Liver (tissue), 9 donors: ENCODE results near the gene SLC8A1. TPM values are rescaled to one million over a fixed set of nuclear protein-coding genes. Genes with fewer than 3 reads are reported as not detected.

Experiments
- DNase-seq: peaks from one replicate; pipeline ENCODE4 v3.0.0-alpha.2; 2017; ENCODE audit warnings: low spot score
- H3K27ac ChIP-seq, 2 donors: one replicate each; pipeline ENCODE4 v1.7.0; 2013; ENCODE audit warnings: inconsistent platforms in 2 of 2, low read length in 2 of 2, control low read depth in 1 of 2, low read depth in 1 of 2, mild to moderate bottlenecking in 1 of 2
- H3K27me3 ChIP-seq, 4 donors: one replicate each; pipeline versions ENCODE4 v1.6.1 to v1.7.0; 2013; ENCODE audit warnings: low read length in 3 of 4, inconsistent platforms in 1 of 4, mild to moderate bottlenecking in 1 of 4, moderate library complexity in 1 of 4; ENCODE audit not compliant: control insufficient read depth in 4 of 4, insufficient read depth in 4 of 4
- H3K36me3 ChIP-seq, 4 donors: one replicate each; pipeline versions ENCODE4 v1.6.1 to v1.7.0; 2013; ENCODE audit warnings: low read length in 3 of 4, mild to moderate bottlenecking in 3 of 4, low read depth in 1 of 4, moderate library complexity in 1 of 4; ENCODE audit not compliant: control insufficient read depth in 4 of 4, insufficient read depth in 3 of 4
- H3K4me1 ChIP-seq, 4 donors: one replicate each; pipeline versions ENCODE4 v1.6.1 to v1.7.0; 2013; ENCODE audit warnings: low read length in 3 of 4, mild to moderate bottlenecking in 3 of 4, moderate library complexity in 1 of 4; ENCODE audit not compliant: control insufficient read depth in 4 of 4, insufficient read depth in 4 of 4
- H3K4me3 ChIP-seq, 3 donors: one replicate each; pipeline versions ENCODE4 v1.6.1 to v1.7.0; 2013; ENCODE audit warnings: low read length in 3 of 3, control low read depth in 1 of 3, low read depth in 1 of 3, mild to moderate bottlenecking in 1 of 3
- H3K9ac ChIP-seq, 2 donors: one replicate each; pipeline ENCODE4 v1.7.0; 2013; ENCODE audit warnings: low read length in 2 of 2, mild to moderate bottlenecking in 2 of 2, moderate library complexity in 2 of 2, control low read depth in 1 of 2, low read depth in 1 of 2
- H3K9me3 ChIP-seq, 4 donors: one replicate each; pipeline versions ENCODE4 v1.6.1 to v1.7.0; 2013; ENCODE audit warnings: low read length in 3 of 4; ENCODE audit not compliant: control insufficient read depth in 4 of 4
- EGR1 ChIP-seq, 2 donors: IDR thresholded peaks; 2 replicates each; pipeline ENCODE4 v1.6.1; 2016 to 2018; ENCODE audit warnings: antibody characterized with exemption in 2 of 2, low read depth in 2 of 2
- FOXA1 ChIP-seq: IDR thresholded peaks from 2 replicates; pipeline ENCODE4 v1.6.1; 2016; ENCODE audit warnings: antibody characterized with exemption
- FOXA2 ChIP-seq: IDR thresholded peaks from 2 replicates; pipeline ENCODE4 v1.6.1; 2016; ENCODE audit warnings: antibody characterized with exemption
- GABPA ChIP-seq, 2 donors: IDR thresholded peaks in 1 of 2; conservative IDR thresholded peaks in 1 of 2; 2 replicates each; pipeline ENCODE4 v1.6.1; 2016; ENCODE audit warnings: antibody characterized with exemption in 2 of 2, mild to moderate bottlenecking in 1 of 2, moderate library complexity in 1 of 2
- HNF4A ChIP-seq, 2 donors: conservative IDR thresholded peaks; 2 replicates each; pipeline ENCODE4 v1.6.1; 2016; ENCODE audit warnings: antibody characterized with exemption in 2 of 2, mild to moderate bottlenecking in 2 of 2
- HNF4G ChIP-seq: IDR thresholded peaks from 2 replicates; pipeline ENCODE4 v1.6.1; 2016; ENCODE audit warnings: antibody characterized with exemption
- JUND ChIP-seq, 2 donors: IDR thresholded peaks; 2 replicates each; pipeline ENCODE4 v1.6.1; 2016; ENCODE audit warnings: antibody characterized with exemption in 2 of 2
- MAX ChIP-seq: IDR thresholded peaks from 2 replicates; pipeline ENCODE4 v1.6.1; 2016; ENCODE audit warnings: antibody characterized with exemption
- NR2F2 ChIP-seq: IDR thresholded peaks from 2 replicates; pipeline ENCODE4 v1.6.1; 2016; ENCODE audit warnings: antibody characterized with exemption
- RAD21 ChIP-seq, 2 donors: IDR thresholded peaks; 2 replicates each; pipeline ENCODE4 v1.6.1; 2016; ENCODE audit warnings: antibody characterized with exemption in 2 of 2, mild to moderate bottlenecking in 2 of 2
- RXRA ChIP-seq, 2 donors: IDR thresholded peaks; 2 replicates each; pipeline ENCODE4 v1.6.1; 2017 to 2018; ENCODE audit warnings: antibody characterized with exemption in 2 of 2, mild to moderate bottlenecking in 1 of 2
- SP1 ChIP-seq: IDR thresholded peaks from 2 replicates; pipeline ENCODE4 v1.6.1; 2018; ENCODE audit warnings: antibody characterized with exemption, mild to moderate bottlenecking
- TAF1 ChIP-seq: conservative IDR thresholded peaks from 2 replicates; pipeline ENCODE4 v1.6.1; 2016; ENCODE audit warnings: antibody characterized with exemption, mild to moderate bottlenecking
- YY1 ChIP-seq: IDR thresholded peaks from 2 replicates; pipeline ENCODE4 v1.6.1; 2016; ENCODE audit warnings: antibody characterized with exemption, mild to moderate bottlenecking
- WGBS: extraction: QIAGEN DNeasy Blood & Tissue Kit; methylation state at CpG from one replicate; pipeline ENCODE4 v1.1.7; 2013; 5-methylcytosine and 5-hydroxymethylcytosine counted together
- polyA plus RNA-seq, 2 donors: library from polyadenylated mRNA; stranded (reverse) in 1 of 2; unstranded in 1 of 2; fragments of 200-250 nt in 1 of 2; fragments of >200 nt in 1 of 2; fragmentation: Nextera tagmentation in 1 of 2; extraction: Ambion mirVana in 1 of 2; gene quantifications; one replicate each; pipeline versions ENCODE4 v1.2.1 to v1.2.3, GENCODE V29; 2013 to 2015
- total RNA-seq, 2 donors: library from RNA; depleted of rRNA; stranded (reverse); fragments of >200 nt; gene quantifications; one replicate each; pipeline ENCODE4 v1.2.3, GENCODE V29; 2014
- TF ChIP-seq, protein P1 (sequence below): fragments of 150-350 bp; IDR thresholded peaks from 2 replicates; pipeline ENCODE4 v1.5.1; 2017; ENCODE audit warnings: improper control_type of control experiment, low read depth, low read length; ENCODE audit not compliant: missing input control
- TF ChIP-seq, protein P2 (sequence below): IDR thresholded peaks from 2 replicates; pipeline ENCODE4 v1.6.1; 2016; ENCODE audit warnings: antibody characterized with exemption
- TF ChIP-seq, protein P3 (sequence below): IDR thresholded peaks from 2 replicates; pipeline ENCODE4 v1.6.1; 2016; ENCODE audit warnings: antibody characterized with exemption, mild to moderate bottlenecking
- donor health status: healthy.
- donor health status: healthy.
- donor health status: healthy.
- donor health status: healthy.
- donor health status: healthy.

SLC8A1 gene
- total and polyA plus RNA-seq, 4 donors = 1.2 to 18.5 (median 8.2) TPM

DNA sequence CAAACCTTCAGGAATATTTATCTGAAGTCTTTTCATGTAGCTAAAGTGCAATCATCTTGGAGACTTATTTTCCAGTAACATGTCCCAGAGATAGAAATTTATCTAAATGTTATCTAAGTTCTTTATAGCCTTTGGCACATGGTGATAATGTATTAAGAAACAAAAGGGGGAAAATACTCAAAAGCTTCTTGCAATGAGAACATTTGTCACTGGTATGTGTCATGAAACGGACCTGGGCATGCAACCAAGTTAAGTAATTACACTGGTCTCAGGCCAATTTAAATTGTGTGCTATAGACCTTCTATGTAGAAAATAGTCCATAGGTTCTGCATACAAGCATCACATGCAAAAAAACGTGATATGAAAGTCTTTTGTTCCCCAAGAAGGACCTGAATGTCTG, 136.2 kb downstream of the SLC8A1 start:
- 26% methylated on average over 2 of the region's 2 CpGs for WGBS
- Histone ChIP-seq H3K9ac (no peak overlapping the region), H3K27me3 (no peaks in the 10 kb centered on the region), H3K27ac (no peak overlapping the region), H3K36me3 (no peaks in the 10 kb centered on the region), H3K4me3 (no peak overlapping the region), H3K4me1 (no peaks in the 10 kb centered on the region), H3K9me3 (peaks cover 0 to 4% (median 0%) of the 10 kb centered on the region in 4 donors)
- TF ChIP-seq JUND (IDR thresholded peaks at IDR 0.05) (no peak), HNF4A (conservative IDR thresholded peaks at IDR 0.05) (no peak), NR2F2 (no peak), MAX (no peak), FOXA1 (no peak), HNF4G (no peak), SP1 (no peak), RAD21 (IDR thresholded peaks at IDR 0.05) (no peak), TAF1 (no peak), GABPA (IDR thresholded peaks at IDR 0.05 in 1 of 2, conservative IDR thresholded peaks at IDR 0.05 in 1 of 2) (no peak), FOXA2 (no peak), RXRA (IDR thresholded peaks at IDR 0.05) (no peak)
- TF ChIP-seq, protein P1, sequence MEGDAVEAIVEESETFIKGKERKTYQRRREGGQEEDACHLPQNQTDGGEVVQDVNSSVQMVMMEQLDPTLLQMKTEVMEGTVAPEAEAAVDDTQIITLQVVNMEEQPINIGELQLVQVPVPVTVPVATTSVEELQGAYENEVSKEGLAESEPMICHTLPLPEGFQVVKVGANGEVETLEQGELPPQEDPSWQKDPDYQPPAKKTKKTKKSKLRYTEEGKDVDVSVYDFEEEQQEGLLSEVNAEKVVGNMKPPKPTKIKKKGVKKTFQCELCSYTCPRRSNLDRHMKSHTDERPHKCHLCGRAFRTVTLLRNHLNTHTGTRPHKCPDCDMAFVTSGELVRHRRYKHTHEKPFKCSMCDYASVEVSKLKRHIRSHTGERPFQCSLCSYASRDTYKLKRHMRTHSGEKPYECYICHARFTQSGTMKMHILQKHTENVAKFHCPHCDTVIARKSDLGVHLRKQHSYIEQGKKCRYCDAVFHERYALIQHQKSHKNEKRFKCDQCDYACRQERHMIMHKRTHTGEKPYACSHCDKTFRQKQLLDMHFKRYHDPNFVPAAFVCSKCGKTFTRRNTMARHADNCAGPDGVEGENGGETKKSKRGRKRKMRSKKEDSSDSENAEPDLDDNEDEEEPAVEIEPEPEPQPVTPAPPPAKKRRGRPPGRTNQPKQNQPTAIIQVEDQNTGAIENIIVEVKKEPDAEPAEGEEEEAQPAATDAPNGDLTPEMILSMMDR = no peak
- TF ChIP-seq, protein P2, sequence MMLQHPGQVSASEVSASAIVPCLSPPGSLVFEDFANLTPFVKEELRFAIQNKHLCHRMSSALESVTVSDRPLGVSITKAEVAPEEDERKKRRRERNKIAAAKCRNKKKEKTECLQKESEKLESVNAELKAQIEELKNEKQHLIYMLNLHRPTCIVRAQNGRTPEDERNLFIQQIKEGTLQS = no peak
- no peak for DNase-seq

- Histone ChIP-seq H3K9ac (no peak overlapping the region), H3K27me3 (no peaks in the 10 kb centered on the region), H3K36me3 (no peaks in the 10 kb centered on the region), H3K27ac (no peak overlapping the region), H3K4me1 (no peaks in the 10 kb centered on the region), H3K9me3 (peaks cover 0 to 4% (median 0%) of the 10 kb centered on the region in 4 donors), H3K4me3 (no peak overlapping the region)
- WGBS = 38% methylated on average over 2 of the region's 2 CpGs
- TF ChIP-seq MAX (no peak), HNF4A (conservative IDR thresholded peaks at IDR 0.05) (no peak), FOXA1 (no peak), YY1 (no peak)
- no peak for DNase-seq
Measured at GRCh38 chr2:40311026-40311425, 140.9 kb downstream of the SLC8A1 start.

GRCh38 chr2:40310303-40310702, 141.6 kb downstream of the SLC8A1 start:
- no peak overlapping the region for H3K27ac ChIP-seq

More at GRCh38 chr2:40310303-40310702, 141.6 kb downstream of the SLC8A1 start:
- Histone ChIP-seq H3K4me3 (no peak overlapping the region), H3K9ac (no peak overlapping the region), H3K36me3 (no peaks in the 10 kb centered on the region), H3K27me3 (no peaks in the 10 kb centered on the region), H3K4me1 (no peaks in the 10 kb centered on the region), H3K9me3 (peaks cover 0 to 4% (median 0%) of the 10 kb centered on the region in 4 donors)
- TF ChIP-seq HNF4A (conservative IDR thresholded peaks at IDR 0.05) (no peak), HNF4G (no peak), GABPA (IDR thresholded peaks at IDR 0.05 in 1 of 2, conservative IDR thresholded peaks at IDR 0.05 in 1 of 2) (no peak), MAX (no peak), RAD21 (IDR thresholded peaks at IDR 0.05) (no peak), FOXA1 (no peak), TAF1 (no peak), RXRA (IDR thresholded peaks at IDR 0.05) (no peak), NR2F2 (no peak), EGR1 (IDR thresholded peaks at IDR 0.05; ENCODE audit: low read depth in 2 of 2) (no peak)
- TF ChIP-seq, protein P1 = no peak
- TF ChIP-seq, protein P3, sequence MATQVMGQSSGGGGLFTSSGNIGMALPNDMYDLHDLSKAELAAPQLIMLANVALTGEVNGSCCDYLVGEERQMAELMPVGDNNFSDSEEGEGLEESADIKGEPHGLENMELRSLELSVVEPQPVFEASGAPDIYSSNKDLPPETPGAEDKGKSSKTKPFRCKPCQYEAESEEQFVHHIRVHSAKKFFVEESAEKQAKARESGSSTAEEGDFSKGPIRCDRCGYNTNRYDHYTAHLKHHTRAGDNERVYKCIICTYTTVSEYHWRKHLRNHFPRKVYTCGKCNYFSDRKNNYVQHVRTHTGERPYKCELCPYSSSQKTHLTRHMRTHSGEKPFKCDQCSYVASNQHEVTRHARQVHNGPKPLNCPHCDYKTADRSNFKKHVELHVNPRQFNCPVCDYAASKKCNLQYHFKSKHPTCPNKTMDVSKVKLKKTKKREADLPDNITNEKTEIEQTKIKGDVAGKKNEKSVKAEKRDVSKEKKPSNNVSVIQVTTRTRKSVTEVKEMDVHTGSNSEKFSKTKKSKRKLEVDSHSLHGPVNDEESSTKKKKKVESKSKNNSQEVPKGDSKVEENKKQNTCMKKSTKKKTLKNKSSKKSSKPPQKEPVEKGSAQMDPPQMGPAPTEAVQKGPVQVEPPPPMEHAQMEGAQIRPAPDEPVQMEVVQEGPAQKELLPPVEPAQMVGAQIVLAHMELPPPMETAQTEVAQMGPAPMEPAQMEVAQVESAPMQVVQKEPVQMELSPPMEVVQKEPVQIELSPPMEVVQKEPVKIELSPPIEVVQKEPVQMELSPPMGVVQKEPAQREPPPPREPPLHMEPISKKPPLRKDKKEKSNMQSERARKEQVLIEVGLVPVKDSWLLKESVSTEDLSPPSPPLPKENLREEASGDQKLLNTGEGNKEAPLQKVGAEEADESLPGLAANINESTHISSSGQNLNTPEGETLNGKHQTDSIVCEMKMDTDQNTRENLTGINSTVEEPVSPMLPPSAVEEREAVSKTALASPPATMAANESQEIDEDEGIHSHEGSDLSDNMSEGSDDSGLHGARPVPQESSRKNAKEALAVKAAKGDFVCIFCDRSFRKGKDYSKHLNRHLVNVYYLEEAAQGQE = no peak
- TF ChIP-seq, protein P2 = no peak
- DNase-seq = no peak
- 42% methylated on average over 1 of the region's 1 CpG for WGBS
